C4-2B (cell line): ENCODE measurements around the gene SP8.

Experiments
- ZFX ChIP-seq: fragments of 450-650 bp; IDR thresholded peaks from 2 replicates; pipeline ENCODE4 v1.6.1; 2017
- TF ChIP-seq, protein P1 (sequence below): fragments of 450-650 bp; conservative IDR thresholded peaks from 2 replicates; pipeline ENCODE4 v1.5.1; 2017; ENCODE audit warnings: mild to moderate bottlenecking

DNA sequence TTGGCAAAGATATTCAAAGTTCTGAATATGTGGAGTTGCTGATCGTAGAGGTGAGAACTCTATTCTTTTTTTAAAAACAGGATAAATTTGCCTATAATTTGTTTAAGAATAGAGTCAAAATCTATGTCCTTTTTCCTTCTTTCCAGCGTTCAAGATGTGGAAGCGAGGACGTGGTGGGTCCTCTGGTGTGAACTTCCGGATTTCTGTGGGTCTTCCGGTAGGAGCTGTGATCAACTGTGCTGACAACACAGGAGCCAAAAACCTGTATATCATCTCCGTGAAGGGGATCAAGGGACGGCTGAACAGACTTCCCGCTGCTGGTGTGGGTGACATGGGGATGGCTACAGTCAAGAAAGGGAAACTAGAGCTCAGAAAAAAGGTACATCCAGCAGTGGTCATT lies 40.5 kb upstream of the SP8 start:
- TF ChIP-seq, protein P1, sequence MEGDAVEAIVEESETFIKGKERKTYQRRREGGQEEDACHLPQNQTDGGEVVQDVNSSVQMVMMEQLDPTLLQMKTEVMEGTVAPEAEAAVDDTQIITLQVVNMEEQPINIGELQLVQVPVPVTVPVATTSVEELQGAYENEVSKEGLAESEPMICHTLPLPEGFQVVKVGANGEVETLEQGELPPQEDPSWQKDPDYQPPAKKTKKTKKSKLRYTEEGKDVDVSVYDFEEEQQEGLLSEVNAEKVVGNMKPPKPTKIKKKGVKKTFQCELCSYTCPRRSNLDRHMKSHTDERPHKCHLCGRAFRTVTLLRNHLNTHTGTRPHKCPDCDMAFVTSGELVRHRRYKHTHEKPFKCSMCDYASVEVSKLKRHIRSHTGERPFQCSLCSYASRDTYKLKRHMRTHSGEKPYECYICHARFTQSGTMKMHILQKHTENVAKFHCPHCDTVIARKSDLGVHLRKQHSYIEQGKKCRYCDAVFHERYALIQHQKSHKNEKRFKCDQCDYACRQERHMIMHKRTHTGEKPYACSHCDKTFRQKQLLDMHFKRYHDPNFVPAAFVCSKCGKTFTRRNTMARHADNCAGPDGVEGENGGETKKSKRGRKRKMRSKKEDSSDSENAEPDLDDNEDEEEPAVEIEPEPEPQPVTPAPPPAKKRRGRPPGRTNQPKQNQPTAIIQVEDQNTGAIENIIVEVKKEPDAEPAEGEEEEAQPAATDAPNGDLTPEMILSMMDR: no peak
- no peak for TF ChIP-seq ZFX
